ENCODE data around the gene CCDC27.

DNA sequence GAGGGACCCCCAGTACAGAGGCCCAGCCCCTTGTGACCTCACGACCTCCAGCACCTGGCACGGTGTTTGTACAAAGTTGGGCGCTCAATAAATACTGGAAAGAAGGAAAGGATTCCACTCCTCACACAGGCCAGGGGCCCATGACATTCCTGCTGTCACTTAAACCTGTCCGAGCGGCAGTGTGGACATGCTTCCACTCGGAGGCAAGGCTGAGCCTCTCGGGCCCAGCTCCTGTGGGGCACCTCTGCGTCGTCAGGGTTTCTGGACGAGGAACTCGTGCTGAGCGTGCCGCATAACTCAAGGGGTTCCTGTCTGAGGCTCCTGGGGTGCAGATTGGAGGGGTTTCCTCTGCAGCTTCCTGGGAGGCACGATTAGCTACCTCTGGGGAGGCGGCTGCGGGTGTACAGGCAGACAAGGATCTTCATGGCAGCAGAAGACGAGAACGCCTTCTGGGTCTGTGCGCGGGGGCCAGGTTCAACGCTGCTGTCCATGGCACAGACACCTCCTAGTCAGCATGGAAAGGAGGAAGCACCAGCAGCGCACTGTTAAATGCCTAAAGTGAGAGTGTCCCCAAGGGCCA, 16.7 kb downstream of the CCDC27 start:
- TF ChIP-seq, protein P1, sequence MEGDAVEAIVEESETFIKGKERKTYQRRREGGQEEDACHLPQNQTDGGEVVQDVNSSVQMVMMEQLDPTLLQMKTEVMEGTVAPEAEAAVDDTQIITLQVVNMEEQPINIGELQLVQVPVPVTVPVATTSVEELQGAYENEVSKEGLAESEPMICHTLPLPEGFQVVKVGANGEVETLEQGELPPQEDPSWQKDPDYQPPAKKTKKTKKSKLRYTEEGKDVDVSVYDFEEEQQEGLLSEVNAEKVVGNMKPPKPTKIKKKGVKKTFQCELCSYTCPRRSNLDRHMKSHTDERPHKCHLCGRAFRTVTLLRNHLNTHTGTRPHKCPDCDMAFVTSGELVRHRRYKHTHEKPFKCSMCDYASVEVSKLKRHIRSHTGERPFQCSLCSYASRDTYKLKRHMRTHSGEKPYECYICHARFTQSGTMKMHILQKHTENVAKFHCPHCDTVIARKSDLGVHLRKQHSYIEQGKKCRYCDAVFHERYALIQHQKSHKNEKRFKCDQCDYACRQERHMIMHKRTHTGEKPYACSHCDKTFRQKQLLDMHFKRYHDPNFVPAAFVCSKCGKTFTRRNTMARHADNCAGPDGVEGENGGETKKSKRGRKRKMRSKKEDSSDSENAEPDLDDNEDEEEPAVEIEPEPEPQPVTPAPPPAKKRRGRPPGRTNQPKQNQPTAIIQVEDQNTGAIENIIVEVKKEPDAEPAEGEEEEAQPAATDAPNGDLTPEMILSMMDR (IDR thresholded peaks at IDR 0.05; ENCODE audit: low read depth, low read length, missing input control) = no peak
- TF ChIP-seq, protein P2, sequence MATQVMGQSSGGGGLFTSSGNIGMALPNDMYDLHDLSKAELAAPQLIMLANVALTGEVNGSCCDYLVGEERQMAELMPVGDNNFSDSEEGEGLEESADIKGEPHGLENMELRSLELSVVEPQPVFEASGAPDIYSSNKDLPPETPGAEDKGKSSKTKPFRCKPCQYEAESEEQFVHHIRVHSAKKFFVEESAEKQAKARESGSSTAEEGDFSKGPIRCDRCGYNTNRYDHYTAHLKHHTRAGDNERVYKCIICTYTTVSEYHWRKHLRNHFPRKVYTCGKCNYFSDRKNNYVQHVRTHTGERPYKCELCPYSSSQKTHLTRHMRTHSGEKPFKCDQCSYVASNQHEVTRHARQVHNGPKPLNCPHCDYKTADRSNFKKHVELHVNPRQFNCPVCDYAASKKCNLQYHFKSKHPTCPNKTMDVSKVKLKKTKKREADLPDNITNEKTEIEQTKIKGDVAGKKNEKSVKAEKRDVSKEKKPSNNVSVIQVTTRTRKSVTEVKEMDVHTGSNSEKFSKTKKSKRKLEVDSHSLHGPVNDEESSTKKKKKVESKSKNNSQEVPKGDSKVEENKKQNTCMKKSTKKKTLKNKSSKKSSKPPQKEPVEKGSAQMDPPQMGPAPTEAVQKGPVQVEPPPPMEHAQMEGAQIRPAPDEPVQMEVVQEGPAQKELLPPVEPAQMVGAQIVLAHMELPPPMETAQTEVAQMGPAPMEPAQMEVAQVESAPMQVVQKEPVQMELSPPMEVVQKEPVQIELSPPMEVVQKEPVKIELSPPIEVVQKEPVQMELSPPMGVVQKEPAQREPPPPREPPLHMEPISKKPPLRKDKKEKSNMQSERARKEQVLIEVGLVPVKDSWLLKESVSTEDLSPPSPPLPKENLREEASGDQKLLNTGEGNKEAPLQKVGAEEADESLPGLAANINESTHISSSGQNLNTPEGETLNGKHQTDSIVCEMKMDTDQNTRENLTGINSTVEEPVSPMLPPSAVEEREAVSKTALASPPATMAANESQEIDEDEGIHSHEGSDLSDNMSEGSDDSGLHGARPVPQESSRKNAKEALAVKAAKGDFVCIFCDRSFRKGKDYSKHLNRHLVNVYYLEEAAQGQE (IDR thresholded peaks at IDR 0.05) = no peak
- TF ChIP-seq, protein P3, sequence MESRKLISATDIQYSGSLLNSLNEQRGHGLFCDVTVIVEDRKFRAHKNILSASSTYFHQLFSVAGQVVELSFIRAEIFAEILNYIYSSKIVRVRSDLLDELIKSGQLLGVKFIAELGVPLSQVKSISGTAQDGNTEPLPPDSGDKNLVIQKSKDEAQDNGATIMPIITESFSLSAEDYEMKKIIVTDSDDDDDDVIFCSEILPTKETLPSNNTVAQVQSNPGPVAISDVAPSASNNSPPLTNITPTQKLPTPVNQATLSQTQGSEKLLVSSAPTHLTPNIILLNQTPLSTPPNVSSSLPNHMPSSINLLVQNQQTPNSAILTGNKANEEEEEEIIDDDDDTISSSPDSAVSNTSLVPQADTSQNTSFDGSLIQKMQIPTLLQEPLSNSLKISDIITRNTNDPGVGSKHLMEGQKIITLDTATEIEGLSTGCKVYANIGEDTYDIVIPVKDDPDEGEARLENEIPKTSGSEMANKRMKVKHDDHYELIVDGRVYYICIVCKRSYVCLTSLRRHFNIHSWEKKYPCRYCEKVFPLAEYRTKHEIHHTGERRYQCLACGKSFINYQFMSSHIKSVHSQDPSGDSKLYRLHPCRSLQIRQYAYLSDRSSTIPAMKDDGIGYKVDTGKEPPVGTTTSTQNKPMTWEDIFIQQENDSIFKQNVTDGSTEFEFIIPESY (IDR thresholded peaks at IDR 0.05) = no peak
- TF ChIP-seq SP1 (IDR thresholded peaks at IDR 0.05) (no peak), FOXA1 (IDR thresholded peaks at IDR 0.05) (no peak), JUND (IDR thresholded peaks at IDR 0.05) (no peak)
- TF ChIP-seq, protein P4, sequence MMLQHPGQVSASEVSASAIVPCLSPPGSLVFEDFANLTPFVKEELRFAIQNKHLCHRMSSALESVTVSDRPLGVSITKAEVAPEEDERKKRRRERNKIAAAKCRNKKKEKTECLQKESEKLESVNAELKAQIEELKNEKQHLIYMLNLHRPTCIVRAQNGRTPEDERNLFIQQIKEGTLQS (IDR thresholded peaks at IDR 0.05) = no peak

Measured in liver (tissue), 3 donors.